ENCODE measurements around the gene CCDC7.

The CCDC7 gene

GRCh38 chr10:32413513-32413912 lies 32.4 kb upstream of the CCDC7 start:
- TF ChIP-seq ZFP3 (CRISPR knock-in tag; IDR thresholded peaks at IDR 0.05) (no peak), ZNF8 (CRISPR knock-in tag; IDR thresholded peaks at IDR 0.05) (no peak), CSDC2 (CRISPR knock-in tag; IDR thresholded peaks at IDR 0.05) (no peak)
- TF ChIP-seq, protein P1, sequence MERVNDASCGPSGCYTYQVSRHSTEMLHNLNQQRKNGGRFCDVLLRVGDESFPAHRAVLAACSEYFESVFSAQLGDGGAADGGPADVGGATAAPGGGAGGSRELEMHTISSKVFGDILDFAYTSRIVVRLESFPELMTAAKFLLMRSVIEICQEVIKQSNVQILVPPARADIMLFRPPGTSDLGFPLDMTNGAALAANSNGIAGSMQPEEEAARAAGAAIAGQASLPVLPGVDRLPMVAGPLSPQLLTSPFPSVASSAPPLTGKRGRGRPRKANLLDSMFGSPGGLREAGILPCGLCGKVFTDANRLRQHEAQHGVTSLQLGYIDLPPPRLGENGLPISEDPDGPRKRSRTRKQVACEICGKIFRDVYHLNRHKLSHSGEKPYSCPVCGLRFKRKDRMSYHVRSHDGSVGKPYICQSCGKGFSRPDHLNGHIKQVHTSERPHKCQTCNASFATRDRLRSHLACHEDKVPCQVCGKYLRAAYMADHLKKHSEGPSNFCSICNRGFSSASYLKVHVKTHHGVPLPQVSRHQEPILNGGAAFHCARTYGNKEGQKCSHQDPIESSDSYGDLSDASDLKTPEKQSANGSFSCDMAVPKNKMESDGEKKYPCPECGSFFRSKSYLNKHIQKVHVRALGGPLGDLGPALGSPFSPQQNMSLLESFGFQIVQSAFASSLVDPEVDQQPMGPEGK (CRISPR knock-in tag; IDR thresholded peaks at IDR 0.05; ENCODE audit: borderline replicate concordance), result no peak
- ATAC-seq, result peak; percentile 78

- no peak for ATAC-seq
- TF ChIP-seq ZNF8 (CRISPR knock-in tag; IDR thresholded peaks at IDR 0.05) (no peak), ZFP3 (CRISPR knock-in tag; IDR thresholded peaks at IDR 0.05) (no peak), ZNF565 (CRISPR knock-in tag; conservative IDR thresholded peaks at IDR 0.05; ENCODE audit: low read depth) (no peak), ZC3H10 (CRISPR knock-in tag; IDR thresholded peaks at IDR 0.05) (no peak), CSDC2 (CRISPR knock-in tag; IDR thresholded peaks at IDR 0.05) (no peak), RARB (CRISPR knock-in tag; IDR thresholded peaks at IDR 0.05) (no peak), ZNF70 (CRISPR knock-in tag; IDR thresholded peaks at IDR 0.05) (no peak), PPARA (CRISPR knock-in tag; IDR thresholded peaks at IDR 0.05; ENCODE audit: borderline replicate concordance) (no peak), GLIS3 (CRISPR knock-in tag; IDR thresholded peaks at IDR 0.05) (no peak), ISL1 (CRISPR knock-in tag; IDR thresholded peaks at IDR 0.05) (no peak), SNAI2 (CRISPR knock-in tag; IDR thresholded peaks at IDR 0.05) (no peak), BACH2 (CRISPR knock-in tag; IDR thresholded peaks at IDR 0.05; ENCODE audit: borderline replicate concordance) (no peak)
- TF ChIP-seq, protein P2, sequence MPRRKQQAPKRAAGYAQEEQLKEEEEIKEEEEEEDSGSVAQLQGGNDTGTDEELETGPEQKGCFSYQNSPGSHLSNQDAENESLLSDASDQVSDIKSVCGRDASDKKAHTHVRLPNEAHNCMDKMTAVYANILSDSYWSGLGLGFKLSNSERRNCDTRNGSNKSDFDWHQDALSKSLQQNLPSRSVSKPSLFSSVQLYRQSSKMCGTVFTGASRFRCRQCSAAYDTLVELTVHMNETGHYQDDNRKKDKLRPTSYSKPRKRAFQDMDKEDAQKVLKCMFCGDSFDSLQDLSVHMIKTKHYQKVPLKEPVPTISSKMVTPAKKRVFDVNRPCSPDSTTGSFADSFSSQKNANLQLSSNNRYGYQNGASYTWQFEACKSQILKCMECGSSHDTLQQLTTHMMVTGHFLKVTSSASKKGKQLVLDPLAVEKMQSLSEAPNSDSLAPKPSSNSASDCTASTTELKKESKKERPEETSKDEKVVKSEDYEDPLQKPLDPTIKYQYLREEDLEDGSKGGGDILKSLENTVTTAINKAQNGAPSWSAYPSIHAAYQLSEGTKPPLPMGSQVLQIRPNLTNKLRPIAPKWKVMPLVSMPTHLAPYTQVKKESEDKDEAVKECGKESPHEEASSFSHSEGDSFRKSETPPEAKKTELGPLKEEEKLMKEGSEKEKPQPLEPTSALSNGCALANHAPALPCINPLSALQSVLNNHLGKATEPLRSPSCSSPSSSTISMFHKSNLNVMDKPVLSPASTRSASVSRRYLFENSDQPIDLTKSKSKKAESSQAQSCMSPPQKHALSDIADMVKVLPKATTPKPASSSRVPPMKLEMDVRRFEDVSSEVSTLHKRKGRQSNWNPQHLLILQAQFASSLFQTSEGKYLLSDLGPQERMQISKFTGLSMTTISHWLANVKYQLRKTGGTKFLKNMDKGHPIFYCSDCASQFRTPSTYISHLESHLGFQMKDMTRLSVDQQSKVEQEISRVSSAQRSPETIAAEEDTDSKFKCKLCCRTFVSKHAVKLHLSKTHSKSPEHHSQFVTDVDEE (CRISPR knock-in tag; IDR thresholded peaks at IDR 0.05), result no peak
- TF ChIP-seq, protein P3, sequence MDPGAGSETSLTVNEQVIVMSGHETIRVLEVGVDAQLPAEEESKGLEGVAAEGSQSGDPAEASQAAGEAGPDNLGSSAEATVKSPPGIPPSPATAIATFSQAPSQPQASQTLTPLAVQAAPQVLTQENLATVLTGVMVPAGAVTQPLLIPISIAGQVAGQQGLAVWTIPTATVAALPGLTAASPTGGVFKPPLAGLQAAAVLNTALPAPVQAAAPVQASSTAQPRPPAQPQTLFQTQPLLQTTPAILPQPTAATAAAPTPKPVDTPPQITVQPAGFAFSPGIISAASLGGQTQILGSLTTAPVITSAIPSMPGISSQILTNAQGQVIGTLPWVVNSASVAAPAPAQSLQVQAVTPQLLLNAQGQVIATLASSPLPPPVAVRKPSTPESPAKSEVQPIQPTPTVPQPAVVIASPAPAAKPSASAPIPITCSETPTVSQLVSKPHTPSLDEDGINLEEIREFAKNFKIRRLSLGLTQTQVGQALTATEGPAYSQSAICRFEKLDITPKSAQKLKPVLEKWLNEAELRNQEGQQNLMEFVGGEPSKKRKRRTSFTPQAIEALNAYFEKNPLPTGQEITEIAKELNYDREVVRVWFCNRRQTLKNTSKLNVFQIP (CRISPR knock-in tag; IDR thresholded peaks at IDR 0.05; ENCODE audit: borderline replicate concordance, low read depth), result no peak
- TF ChIP-seq, protein P1 (CRISPR knock-in tag; IDR thresholded peaks at IDR 0.05; ENCODE audit: borderline replicate concordance), result no peak
- TF ChIP-seq, protein P4, sequence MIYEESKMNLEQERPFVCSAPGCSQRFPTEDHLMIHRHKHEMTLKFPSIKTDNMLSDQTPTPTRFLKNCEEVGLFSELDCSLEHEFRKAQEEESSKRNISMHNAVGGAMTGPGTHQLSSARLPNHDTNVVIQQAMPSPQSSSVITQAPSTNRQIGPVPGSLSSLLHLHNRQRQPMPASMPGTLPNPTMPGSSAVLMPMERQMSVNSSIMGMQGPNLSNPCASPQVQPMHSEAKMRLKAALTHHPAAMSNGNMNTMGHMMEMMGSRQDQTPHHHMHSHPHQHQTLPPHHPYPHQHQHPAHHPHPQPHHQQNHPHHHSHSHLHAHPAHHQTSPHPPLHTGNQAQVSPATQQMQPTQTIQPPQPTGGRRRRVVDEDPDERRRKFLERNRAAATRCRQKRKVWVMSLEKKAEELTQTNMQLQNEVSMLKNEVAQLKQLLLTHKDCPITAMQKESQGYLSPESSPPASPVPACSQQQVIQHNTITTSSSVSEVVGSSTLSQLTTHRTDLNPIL (CRISPR knock-in tag; IDR thresholded peaks at IDR 0.05; ENCODE audit: low read depth), result no peak
Observed at GRCh38 chr10:32415361-32415760, 30.6 kb upstream of the CCDC7 start.

DNA sequence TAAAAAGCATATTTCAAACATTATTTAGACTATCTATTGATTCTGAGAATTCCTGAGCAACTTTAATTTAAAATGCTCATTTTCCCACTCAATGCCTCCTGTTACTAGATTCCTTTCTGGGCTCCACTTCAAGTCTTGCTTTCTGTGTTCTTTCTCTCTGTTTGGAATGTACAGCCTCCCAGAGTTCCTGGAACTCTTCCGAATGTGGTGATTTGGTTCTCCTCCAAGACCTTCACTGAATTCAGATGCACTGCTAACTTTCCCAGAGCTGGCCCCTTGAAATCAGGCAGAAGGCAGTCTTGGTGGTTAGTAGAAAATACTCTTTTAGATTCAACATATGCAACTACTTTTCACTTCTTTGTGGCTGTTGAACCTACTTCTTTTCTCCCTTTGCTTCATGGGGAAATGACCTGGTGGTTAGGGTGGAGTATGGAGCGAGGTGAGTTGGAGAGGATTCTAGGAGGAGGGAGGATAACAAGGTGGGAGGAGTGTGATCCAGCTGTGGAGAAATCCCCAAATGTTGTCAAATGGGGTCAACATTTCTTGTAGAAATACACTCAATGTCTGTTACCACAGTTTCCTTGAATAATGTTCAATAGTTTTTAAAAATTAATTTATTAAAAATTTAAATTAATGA lies 27.9 kb upstream of the CCDC7 start:
- TF ChIP-seq SNAI2 (CRISPR knock-in tag; IDR thresholded peaks at IDR 0.05) (no peak), BACH2 (CRISPR knock-in tag; IDR thresholded peaks at IDR 0.05; ENCODE audit: borderline replicate concordance) (no peak), TOX (CRISPR knock-in tag; IDR thresholded peaks at IDR 0.05; ENCODE audit: borderline replicate concordance) (no peak), CSDC2 (CRISPR knock-in tag; IDR thresholded peaks at IDR 0.05) (no peak)
- ATAC-seq, result peak; percentile 79

GRCh38 chr10:32418572-32418971 lies 27.4 kb upstream of the CCDC7 start:
- ATAC-seq, result no peak
- no peak for TF ChIP-seq ZNF70 (CRISPR knock-in tag; IDR thresholded peaks at IDR 0.05)
- no peak for TF ChIP-seq ESRRG (CRISPR knock-in tag; IDR thresholded peaks at IDR 0.05)
- TF ChIP-seq ZFP30 (CRISPR knock-in tag; IDR thresholded peaks at IDR 0.05), result no peak
- TF ChIP-seq, protein P2 (CRISPR knock-in tag; IDR thresholded peaks at IDR 0.05), result no peak
- TF ChIP-seq, protein P3 (CRISPR knock-in tag; IDR thresholded peaks at IDR 0.05; ENCODE audit: borderline replicate concordance, low read depth), result no peak
- no peak for TF ChIP-seq GLIS3 (CRISPR knock-in tag; IDR thresholded peaks at IDR 0.05)
- TF ChIP-seq CSDC2 (CRISPR knock-in tag; IDR thresholded peaks at IDR 0.05), result no peak
